HepG2 (cell line): ENCODE results near the gene RASSF7. TPM values are rescaled to one million over a fixed set of nuclear protein-coding genes. Genes with fewer than 3 reads are reported as not detected.

Source experiments
- AGO2 ChIP-seq: fragments of 200-400 bp; formaldehyde crosslinking; optimal IDR thresholded peaks from 2 replicates; pipeline ENCODE3; 2017; ENCODE audit warnings: mild to moderate bottlenecking, low read depth, low read length, moderate library complexity
- ATRX ChIP-seq: sonication (generic); formaldehyde crosslinking; IDR thresholded peaks from 2 replicates; pipeline ENCODE4 v1.4.0; 2020; ENCODE audit warnings: missing genetic modification reagents, borderline replicate concordance
- BRD4 ChIP-seq: sonication (generic); formaldehyde crosslinking; IDR thresholded peaks from 2 replicates; pipeline ENCODE4 v1.4.0; 2020; ENCODE audit warnings: missing genetic modification reagents
- CBFB ChIP-seq: sonication (generic); formaldehyde crosslinking; IDR thresholded peaks from 2 replicates; pipeline ENCODE4 v1.4.0; 2020; ENCODE audit warnings: missing genetic modification reagents
- CENPT ChIP-seq: sonication (generic); formaldehyde crosslinking; IDR thresholded peaks from 2 replicates; pipeline ENCODE4 v1.8.0; 2022; ENCODE audit warnings: low read depth, mild to moderate bottlenecking, moderate library complexity, missing genetic modification reagents
- FOXO1 ChIP-seq: sonication (generic); formaldehyde crosslinking; IDR thresholded peaks from 2 replicates; pipeline ENCODE4 v1.4.0; 2020; ENCODE audit warnings: missing genetic modification reagents
- GATAD2A ChIP-seq: IDR thresholded peaks from 2 replicates; pipeline ENCODE4 v1.6.1; 2016
- HOXA5 ChIP-seq: sonication (generic); formaldehyde crosslinking; IDR thresholded peaks from 2 replicates; pipeline ENCODE4 v1.4.0; 2020; ENCODE audit warnings: missing genetic modification reagents
- ISL2 ChIP-seq: sonication (generic); formaldehyde crosslinking; IDR thresholded peaks from 2 replicates; pipeline ENCODE4 v1.5.0; 2020; ENCODE audit warnings: missing genetic modification reagents
- KDM1A ChIP-seq: IDR thresholded peaks from 2 replicates; pipeline ENCODE4 v1.6.1; 2016; ENCODE audit warnings: missing compliant biosample characterization
- MYC ChIP-seq: sonication (generic); formaldehyde crosslinking; IDR thresholded peaks from 2 replicates; pipeline ENCODE4 v1.9.0; 2021; ENCODE audit warnings: missing genetic modification reagents, borderline replicate concordance
- NCOR1 ChIP-seq: fragments of 200-600 bp; sonication (generic); IDR thresholded peaks from 2 replicates; pipeline ENCODE4 v1.7.0; 2017; ENCODE audit warnings: antibody characterized with exemption, low read length, borderline replicate concordance
- NR2F1 ChIP-seq, 2 experiments: fragments of 450-650 bp in 1 of 2; formaldehyde crosslinking in 1 of 2; IDR thresholded peaks; 2 replicates each; pipeline versions ENCODE4 v1.5.0 to v1.6.1; 2016 to 2020; ENCODE audit warnings: mild to moderate bottlenecking in 1 of 2, missing compliant biosample characterization in 1 of 2, missing genetic modification reagents in 1 of 2, moderate library complexity in 1 of 2
- POLR2A ChIP-seq, 2 experiments: IDR thresholded peaks; 2 replicates each; pipeline ENCODE4 v1.6.1; 2011; ENCODE audit warnings: low read depth in 2 of 2, low read length in 2 of 2, mild to moderate bottlenecking in 1 of 2, moderate library complexity in 1 of 2; ENCODE audit not compliant: insufficient read depth in 1 of 2
- SAFB2 ChIP-seq: sonication (generic); formaldehyde crosslinking; IDR thresholded peaks from 2 replicates; pipeline ENCODE4 v1.5.1; 2020; ENCODE audit warnings: missing genetic modification reagents, low read depth, mild to moderate bottlenecking, borderline replicate concordance
- SRSF1 ChIP-seq: fragments of 200-400 bp; formaldehyde crosslinking; optimal IDR thresholded peaks from 2 replicates; pipeline ENCODE3; 2017; ENCODE audit warnings: mild to moderate bottlenecking, low read depth, low read length, moderate library complexity
- SRSF9 ChIP-seq: fragments of 200-400 bp; formaldehyde crosslinking; IDR thresholded peaks from 2 replicates; pipeline ENCODE4 v1.6.1; 2018; ENCODE audit warnings: borderline replicate concordance, mild to moderate bottlenecking, low read depth, low read length; ENCODE audit not compliant: insufficient read depth, poor library complexity, severe bottlenecking
- TAF1 ChIP-seq: sonication (generic); formaldehyde crosslinking; IDR thresholded peaks from 2 replicates; pipeline ENCODE4 v1.4.0; 2020; ENCODE audit warnings: missing genetic modification reagents
- TCF7 ChIP-seq: sonication (generic); IDR thresholded peaks from 2 replicates; pipeline ENCODE4 v1.6.1; 2016; ENCODE audit warnings: antibody characterized with exemption, low read depth
- THYN1 ChIP-seq: sonication (generic); formaldehyde crosslinking; IDR thresholded peaks from 2 replicates; pipeline ENCODE4 v1.8.1; 2023; ENCODE audit warnings: low read depth, mild to moderate bottlenecking, moderate library complexity, missing genetic modification reagents, borderline replicate concordance
- U2AF1 ChIP-seq: fragments of 200-400 bp; formaldehyde crosslinking; optimal IDR thresholded peaks from 2 replicates; pipeline ENCODE3; 2017; ENCODE audit warnings: mild to moderate bottlenecking, low read depth, low read length
- ZFP36 ChIP-seq: fragments of 150-350 bp; IDR thresholded peaks from 2 replicates; pipeline ENCODE4 v1.6.1; 2018; ENCODE audit warnings: borderline replicate concordance, low read length, low read depth; ENCODE audit not compliant: partially characterized antibody
- ZMYM2 ChIP-seq: sonication (generic); formaldehyde crosslinking; IDR thresholded peaks from 2 replicates; pipeline ENCODE4 v1.8.0; 2022; ENCODE audit warnings: mild to moderate bottlenecking, missing genetic modification reagents
- ZNF619 ChIP-seq: sonication (generic); formaldehyde crosslinking; IDR thresholded peaks from 2 replicates; pipeline ENCODE4 v1.4.0; 2020; ENCODE audit warnings: mild to moderate bottlenecking, missing genetic modification reagents
- ZNF713 ChIP-seq: sonication (generic); formaldehyde crosslinking; IDR thresholded peaks from 2 replicates; pipeline ENCODE4 v1.4.0; 2020; ENCODE audit warnings: mild to moderate bottlenecking, missing genetic modification reagents
- ZNF850 ChIP-seq: sonication (generic); formaldehyde crosslinking; conservative IDR thresholded peaks from 2 replicates; pipeline ENCODE4 v1.9.0; 2021; ENCODE audit warnings: mild to moderate bottlenecking, missing genetic modification reagents
- polyA plus RNA-seq, 8 experiments: library from polyadenylated mRNA; depleted of rRNA in 3 of 8; stranded (reverse) in 7 of 8; unstranded in 1 of 8; fragments of >200 nt; fragmentation: Illumina TruSeq in 4 of 8; extraction: Trizol in 4 of 8; gene quantifications; 2 replicates each; pipeline versions ENCODE4 v1.2.1 to v1.2.3, GENCODE V29; 2011 to 2016; ENCODE audit warnings: low read depth in 4 of 8, missing spikeins in 1 of 8, mixed read lengths in 1 of 8; ENCODE audit not compliant: insufficient read depth in 1 of 8
- total RNA-seq, 5 experiments: library from RNA; depleted of rRNA; stranded (reverse); fragments of >200 nt; fragmentation: Illumina TruSeq; extraction: Trizol; gene quantifications; 2 replicates each; pipeline ENCODE4 v1.2.3, GENCODE V29; 2016; ENCODE audit warnings: low read depth in 1 of 5
- TF ChIP-seq, protein P1 (sequence below): sonication (generic); formaldehyde crosslinking; IDR thresholded peaks from 2 replicates; pipeline ENCODE4 v1.4.0; 2020; ENCODE audit warnings: mild to moderate bottlenecking, missing genetic modification reagents
- TF ChIP-seq, protein P2 (sequence below): sonication (generic); formaldehyde crosslinking; IDR thresholded peaks from 2 replicates; pipeline ENCODE4 v1.4.0; 2020; ENCODE audit warnings: missing genetic modification reagents, borderline replicate concordance
- TF ChIP-seq, protein P3 (sequence below): sonication (generic); formaldehyde crosslinking; IDR thresholded peaks from 2 replicates; pipeline ENCODE4 v1.4.0; 2020; ENCODE audit warnings: missing genetic modification reagents, borderline replicate concordance

RASSF7 gene
- total and polyA plus RNA-seq, 2 of the 13 experiments (the other 11 are each of a cell fraction or from before 2014, with no cell fraction given): 20.2 to 28.6 TPM

DNA sequence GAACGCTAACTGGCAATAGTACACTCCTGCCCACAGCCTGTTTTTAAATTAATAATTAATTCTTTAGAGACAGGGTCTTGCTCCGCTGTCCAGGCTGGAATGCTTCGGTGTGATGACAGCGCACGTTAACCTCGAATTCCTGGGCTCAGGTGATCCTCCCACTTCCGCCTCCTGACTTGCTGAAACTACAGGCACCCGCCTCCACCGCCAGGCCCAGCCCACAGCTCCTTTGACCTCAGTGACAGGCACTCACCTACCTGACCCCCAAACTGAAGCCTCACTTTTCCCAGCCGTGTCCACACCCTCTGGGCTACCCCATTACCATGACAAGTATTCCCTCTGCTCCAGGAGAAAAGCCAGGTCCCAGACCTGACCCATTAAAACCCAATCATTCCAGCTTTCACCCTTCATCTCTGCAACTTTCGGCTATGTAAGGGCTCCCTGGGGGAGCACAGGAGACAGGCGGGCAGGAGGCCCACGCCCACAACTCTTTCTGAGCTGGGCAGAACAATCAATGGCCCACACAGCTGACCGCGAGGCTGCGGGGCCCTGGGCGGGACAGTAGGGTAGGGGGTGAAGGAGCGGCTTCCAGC lies 962 bp upstream of the RASSF7 start (continued):
- TF ChIP-seq GATAD2A (CRISPR knock-in tag) (no peak), THYN1 (CRISPR knock-in tag) (no peak), MYC (CRISPR knock-in tag) (no peak; the same call in 1 of the 2 replicates), ZNF713 (CRISPR knock-in tag) (no peak), AGO2 (no peak), HOXA5 (CRISPR knock-in tag) (no peak), ATRX (CRISPR knock-in tag) (no peak), CENPT (CRISPR knock-in tag) (no peak), BRD4 (no peak), ZMYM2 (no peak), TAF1 (no peak; the same call in 1 of the 2 replicates), ZNF850 (CRISPR knock-in tag) (no peak), U2AF1 (no peak), CBFB (CRISPR knock-in tag) (no peak), FOXO1 (CRISPR knock-in tag) (no peak), SRSF1 (no peak), SAFB2 (CRISPR knock-in tag) (peak; percentile 13; the same call in 1 of the 2 replicates), KDM1A (CRISPR knock-in tag) (no peak), ZFP36 (no peak), TCF7 (no peak), NCOR1 (no peak), ZNF619 (CRISPR knock-in tag) (no peak), ISL2 (CRISPR knock-in tag) (peak; percentile 42; the same call in 1 of the 2 replicates), POLR2A (IDR thresholded peaks at IDR 0.05; ENCODE audit: insufficient read depth in 1 of 2, low read depth in 2 of 2, low read length in 2 of 2) (no peak), SRSF9 (no peak), NR2F1 (CRISPR knock-in tag; IDR thresholded peaks at IDR 0.05) (no peak)
- TF ChIP-seq, protein P1, sequence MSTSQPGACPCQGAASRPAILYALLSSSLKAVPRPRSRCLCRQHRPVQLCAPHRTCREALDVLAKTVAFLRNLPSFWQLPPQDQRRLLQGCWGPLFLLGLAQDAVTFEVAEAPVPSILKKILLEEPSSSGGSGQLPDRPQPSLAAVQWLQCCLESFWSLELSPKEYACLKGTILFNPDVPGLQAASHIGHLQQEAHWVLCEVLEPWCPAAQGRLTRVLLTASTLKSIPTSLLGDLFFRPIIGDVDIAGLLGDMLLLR (CRISPR knock-in tag): no peak
- TF ChIP-seq, protein P2, sequence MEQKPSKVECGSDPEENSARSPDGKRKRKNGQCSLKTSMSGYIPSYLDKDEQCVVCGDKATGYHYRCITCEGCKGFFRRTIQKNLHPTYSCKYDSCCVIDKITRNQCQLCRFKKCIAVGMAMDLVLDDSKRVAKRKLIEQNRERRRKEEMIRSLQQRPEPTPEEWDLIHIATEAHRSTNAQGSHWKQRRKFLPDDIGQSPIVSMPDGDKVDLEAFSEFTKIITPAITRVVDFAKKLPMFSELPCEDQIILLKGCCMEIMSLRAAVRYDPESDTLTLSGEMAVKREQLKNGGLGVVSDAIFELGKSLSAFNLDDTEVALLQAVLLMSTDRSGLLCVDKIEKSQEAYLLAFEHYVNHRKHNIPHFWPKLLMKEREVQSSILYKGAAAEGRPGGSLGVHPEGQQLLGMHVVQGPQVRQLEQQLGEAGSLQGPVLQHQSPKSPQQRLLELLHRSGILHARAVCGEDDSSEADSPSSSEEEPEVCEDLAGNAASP (CRISPR knock-in tag): no peak
- TF ChIP-seq, protein P3, sequence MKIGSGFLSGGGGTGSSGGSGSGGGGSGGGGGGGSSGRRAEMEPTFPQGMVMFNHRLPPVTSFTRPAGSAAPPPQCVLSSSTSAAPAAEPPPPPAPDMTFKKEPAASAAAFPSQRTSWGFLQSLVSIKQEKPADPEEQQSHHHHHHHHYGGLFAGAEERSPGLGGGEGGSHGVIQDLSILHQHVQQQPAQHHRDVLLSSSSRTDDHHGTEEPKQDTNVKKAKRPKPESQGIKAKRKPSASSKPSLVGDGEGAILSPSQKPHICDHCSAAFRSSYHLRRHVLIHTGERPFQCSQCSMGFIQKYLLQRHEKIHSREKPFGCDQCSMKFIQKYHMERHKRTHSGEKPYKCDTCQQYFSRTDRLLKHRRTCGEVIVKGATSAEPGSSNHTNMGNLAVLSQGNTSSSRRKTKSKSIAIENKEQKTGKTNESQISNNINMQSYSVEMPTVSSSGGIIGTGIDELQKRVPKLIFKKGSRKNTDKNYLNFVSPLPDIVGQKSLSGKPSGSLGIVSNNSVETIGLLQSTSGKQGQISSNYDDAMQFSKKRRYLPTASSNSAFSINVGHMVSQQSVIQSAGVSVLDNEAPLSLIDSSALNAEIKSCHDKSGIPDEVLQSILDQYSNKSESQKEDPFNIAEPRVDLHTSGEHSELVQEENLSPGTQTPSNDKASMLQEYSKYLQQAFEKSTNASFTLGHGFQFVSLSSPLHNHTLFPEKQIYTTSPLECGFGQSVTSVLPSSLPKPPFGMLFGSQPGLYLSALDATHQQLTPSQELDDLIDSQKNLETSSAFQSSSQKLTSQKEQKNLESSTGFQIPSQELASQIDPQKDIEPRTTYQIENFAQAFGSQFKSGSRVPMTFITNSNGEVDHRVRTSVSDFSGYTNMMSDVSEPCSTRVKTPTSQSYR: no peak
